A549 treated with GW870086 at 1 μM for 4 hours (cell line): ENCODE results near the gene TTK. TPM values are rescaled to one million over a fixed set of nuclear protein-coding genes. Genes with fewer than 3 reads are reported as not detected.

Source experiments
- total RNA-seq: library from RNA; stranded (reverse); fragments of 200-300 nt; extraction: Qiagen RNA extraction; gene quantifications from 5 replicates; pipeline ENCODE4 v1.2.3, GENCODE V29; 2022; ENCODE audit warnings: low read depth

The TTK gene
- 14.3 to 21.1 TPM (median 18.9 TPM) in 5 replicates for total RNA-seq

DNA sequence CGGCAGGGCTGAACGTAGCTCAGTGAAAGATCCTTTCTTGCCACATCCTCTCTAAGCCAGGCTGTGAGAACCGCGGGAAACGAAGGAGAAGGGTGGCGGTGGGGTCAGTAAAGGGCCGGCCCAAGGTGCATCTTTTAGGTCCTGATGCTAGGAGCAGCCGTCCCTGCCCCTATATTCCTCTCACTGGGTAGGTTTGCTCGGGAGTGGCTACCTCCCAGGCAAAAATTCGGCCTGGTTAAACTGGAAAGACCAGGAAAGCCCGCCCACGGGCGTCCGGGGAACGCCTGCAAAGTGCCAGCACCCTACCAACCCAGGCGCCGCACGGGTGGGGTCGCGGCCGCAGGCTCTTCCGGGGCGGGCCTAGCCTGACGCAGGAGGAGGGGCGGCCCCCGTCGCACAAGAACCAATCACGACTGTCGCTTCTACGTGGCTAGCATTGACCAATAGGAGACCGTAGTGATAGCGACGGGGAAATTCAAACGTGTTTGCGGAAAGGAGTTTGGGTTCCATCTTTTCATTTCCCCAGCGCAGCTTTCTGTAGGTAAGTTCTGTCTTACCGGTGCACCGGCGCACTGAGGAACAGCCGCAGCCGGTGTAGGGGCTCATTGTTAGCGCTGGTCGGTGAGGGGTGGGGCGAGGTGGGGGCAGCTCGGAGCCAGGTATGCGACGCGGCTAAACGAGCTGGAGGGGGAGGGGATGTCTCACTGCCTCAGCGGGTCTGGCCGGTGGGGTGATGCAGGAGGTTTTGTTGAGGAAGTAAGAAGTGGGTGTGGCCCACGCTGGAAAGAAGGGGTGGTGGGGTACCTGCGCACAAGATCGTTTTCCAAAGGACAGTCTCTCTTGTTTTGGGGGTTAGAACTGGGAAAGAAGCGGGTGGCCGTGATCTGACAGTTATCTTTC lies at the start of gene TTK:
Gene TTK, plus strand, starts transcription at position 477 of the 900 bp plus-strand sequence. CDS start 1,195 bp downstream, outside the sequence.

Other genes starting within 250 kb of the TTK start
- 1.4 to 1.8 TPM (median 1.6 TPM) in 5 replicates for gene ELOVL4, start 57.1 kb upstream of the TTK start, total RNA-seq
- gene BCKDHB, start 102.0 kb downstream of the TTK start, total RNA-seq, result 5.1 to 6.9 TPM (median 5.7 TPM) in 5 replicates